ENCODE data around the gene SMOC2. TPM values are rescaled to one million over a fixed set of nuclear protein-coding genes. Genes with fewer than 3 reads are reported as not detected.

SMOC2 gene
- total RNA-seq, 6 experiments from 2014 or later: 0.42 to 3.5 (median 1.2) TPM

DNA sequence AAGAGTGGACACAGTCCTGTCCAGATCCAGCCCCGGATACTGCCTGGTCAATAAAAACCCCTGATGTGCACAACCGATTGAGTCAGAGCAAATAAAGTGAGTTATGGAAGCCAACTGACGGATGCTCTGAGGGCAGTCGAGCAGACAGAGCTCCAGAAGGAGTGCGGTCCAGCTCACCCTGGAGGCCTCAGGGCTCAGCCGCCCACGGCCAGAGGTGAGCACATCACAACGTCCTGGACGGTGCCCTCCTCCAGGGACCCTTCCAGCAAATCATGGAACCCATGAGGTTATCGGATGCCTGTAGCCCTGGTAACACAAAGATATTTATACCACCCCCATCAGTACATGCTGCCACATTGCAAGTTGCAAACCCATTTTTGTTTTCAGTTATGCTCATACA is 44.0 kb upstream of the SMOC2 start:
- whole genome bisulfite sequencing (ENCODE audit: insufficient coverage, low coverage, low lambda C conversion rate, missing lambda C conversion rate): no CpG with 5 or more reads among the region's 10 CpGs
- Histone ChIP-seq H3K27me3 (no peaks in the 10 kb centered on the region), H3K9me3 (no peaks in the 10 kb centered on the region), H3K36me3 (no peaks in the 10 kb centered on the region), H3K4me3 (no peak overlapping the region), H3K27ac (no peak overlapping the region), H3K4me1 (no peaks in the 10 kb centered on the region)
- DNase-seq: no peak
- no peak for ATAC-seq
- intact Hi-C loops (cut with DNase I): no loop called here
- TF ChIP-seq POLR2A (IDR thresholded peaks at IDR 0.05): no peak
- TF ChIP-seq, protein P1, sequence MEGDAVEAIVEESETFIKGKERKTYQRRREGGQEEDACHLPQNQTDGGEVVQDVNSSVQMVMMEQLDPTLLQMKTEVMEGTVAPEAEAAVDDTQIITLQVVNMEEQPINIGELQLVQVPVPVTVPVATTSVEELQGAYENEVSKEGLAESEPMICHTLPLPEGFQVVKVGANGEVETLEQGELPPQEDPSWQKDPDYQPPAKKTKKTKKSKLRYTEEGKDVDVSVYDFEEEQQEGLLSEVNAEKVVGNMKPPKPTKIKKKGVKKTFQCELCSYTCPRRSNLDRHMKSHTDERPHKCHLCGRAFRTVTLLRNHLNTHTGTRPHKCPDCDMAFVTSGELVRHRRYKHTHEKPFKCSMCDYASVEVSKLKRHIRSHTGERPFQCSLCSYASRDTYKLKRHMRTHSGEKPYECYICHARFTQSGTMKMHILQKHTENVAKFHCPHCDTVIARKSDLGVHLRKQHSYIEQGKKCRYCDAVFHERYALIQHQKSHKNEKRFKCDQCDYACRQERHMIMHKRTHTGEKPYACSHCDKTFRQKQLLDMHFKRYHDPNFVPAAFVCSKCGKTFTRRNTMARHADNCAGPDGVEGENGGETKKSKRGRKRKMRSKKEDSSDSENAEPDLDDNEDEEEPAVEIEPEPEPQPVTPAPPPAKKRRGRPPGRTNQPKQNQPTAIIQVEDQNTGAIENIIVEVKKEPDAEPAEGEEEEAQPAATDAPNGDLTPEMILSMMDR (IDR thresholded peaks at IDR 0.05): no peak

DNA sequence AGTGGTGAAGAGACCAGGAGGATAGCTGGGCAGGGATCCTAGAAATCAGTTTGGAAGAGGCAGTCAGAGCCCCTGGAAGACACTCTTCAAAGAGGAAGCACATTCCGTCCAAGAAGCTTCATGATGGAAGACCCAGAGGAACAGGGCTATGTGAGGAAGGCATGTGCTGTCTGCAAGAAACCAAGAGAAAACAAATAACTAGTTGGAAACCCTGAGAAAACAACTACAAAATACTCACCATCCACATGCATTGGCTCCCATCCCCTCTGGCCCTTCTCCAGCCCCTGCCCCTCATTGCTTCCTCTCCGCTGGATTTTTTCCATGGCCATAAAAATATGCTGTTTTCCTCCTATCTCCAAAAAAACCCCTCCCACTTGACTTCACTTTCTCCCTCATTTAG is 40.9 kb upstream of the SMOC2 start:
- DNase-seq (no peak), ATAC-seq (no peak)
- Histone ChIP-seq H3K27me3 (no peaks in the 10 kb centered on the region), H3K36me3 (no peaks in the 10 kb centered on the region), H3K27ac (no peak overlapping the region), H3K4me3 (no peak overlapping the region), H3K4me1 (no peaks in the 10 kb centered on the region), H3K9me3 (no peaks in the 10 kb centered on the region)
- TF ChIP-seq, protein P1 (IDR thresholded peaks at IDR 0.05): no peak
- no peak for TF ChIP-seq POLR2A (IDR thresholded peaks at IDR 0.05)
- intact Hi-C loops (cut with DNase I): no loop called here
- 61% methylated on average over 2 of the region's 2 CpGs for WGBS (ENCODE audit: insufficient coverage, low coverage, low lambda C conversion rate, missing lambda C conversion rate)

DNA sequence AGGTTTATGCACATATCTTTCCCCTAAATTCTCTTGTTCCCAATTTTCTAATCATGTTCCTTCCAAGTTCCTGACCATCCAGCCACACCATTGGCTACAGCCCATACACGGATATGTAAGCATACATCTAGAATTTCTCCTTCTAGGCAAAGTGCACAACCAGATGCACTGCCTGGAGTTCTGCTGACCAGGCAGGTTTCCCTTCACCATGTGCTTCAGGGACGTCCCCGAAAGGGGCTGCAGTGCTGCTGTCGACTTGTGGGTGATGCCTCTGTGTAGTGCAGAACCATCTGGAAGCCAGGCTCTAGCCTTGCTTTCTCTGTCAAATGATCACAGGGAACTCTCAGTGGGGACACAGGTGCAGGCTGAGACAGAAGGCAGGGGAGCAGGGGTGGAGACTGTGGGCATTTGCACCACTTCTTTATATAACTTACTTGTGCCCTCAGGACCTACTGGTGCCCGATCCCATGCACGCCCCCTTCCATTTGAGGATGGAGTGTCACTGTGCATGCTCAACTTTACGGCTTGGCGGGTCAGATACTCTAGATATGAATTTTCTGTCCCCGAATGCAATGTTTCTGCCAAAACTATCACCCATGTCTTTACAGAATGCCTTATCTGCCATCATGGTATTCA is 37.5 kb upstream of the SMOC2 start:
- no peak for ATAC-seq
- 78% methylated on average over 9 of the region's 9 CpGs for WGBS (ENCODE audit: insufficient coverage, low coverage, low lambda C conversion rate, missing lambda C conversion rate)
- TF ChIP-seq, protein P1 (IDR thresholded peaks at IDR 0.05): no peak
- no peak for TF ChIP-seq POLR2A (IDR thresholded peaks at IDR 0.05)
- Histone ChIP-seq H3K27me3 (no peaks in the 10 kb centered on the region), H3K9me3 (no peaks in the 10 kb centered on the region), H3K27ac (no peak overlapping the region), H3K4me1 (no peaks in the 10 kb centered on the region), H3K36me3 (no peaks in the 10 kb centered on the region), H3K4me3 (no peak overlapping the region)
- DNase-seq: peak in 1 of 3 donors; percentile 15
- intact Hi-C loops (cut with DNase I): no loop called here

DNA sequence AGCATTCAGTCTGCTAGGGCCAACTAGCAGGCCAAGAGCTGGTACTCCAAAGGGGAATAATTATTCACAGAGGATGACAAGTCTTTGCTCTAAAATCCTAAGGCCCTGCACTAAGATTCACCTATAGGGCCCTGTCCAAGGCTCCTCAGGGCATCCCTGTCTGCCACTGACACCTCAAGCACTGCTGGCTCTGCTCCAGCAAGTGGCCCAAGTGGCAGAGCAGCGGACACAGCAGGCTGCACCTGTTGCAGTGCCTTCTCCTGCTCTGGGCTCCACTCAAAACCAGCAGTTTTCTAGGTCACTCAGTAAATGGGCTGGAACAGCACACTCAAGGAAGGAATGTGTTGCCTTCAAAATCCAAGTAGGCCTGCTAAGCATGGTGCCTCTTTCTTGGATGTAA is 36.4 kb upstream of the SMOC2 start:
- WGBS (ENCODE audit: insufficient coverage, low coverage, low lambda C conversion rate, missing lambda C conversion rate): no CpG with 5 or more reads among the region's 1 CpG
- H3K27ac ChIP-seq: no peak overlapping the region
- no peaks in the 10 kb centered on the region for H3K36me3 ChIP-seq
- intact Hi-C loops (cut with DNase I): no loop called here
- no peaks in the 10 kb centered on the region for H3K4me1 ChIP-seq
- H3K27me3 ChIP-seq: no peaks in the 10 kb centered on the region
- H3K4me3 ChIP-seq: no peak overlapping the region
- no peaks in the 10 kb centered on the region for H3K9me3 ChIP-seq
- DNase-seq (no peak), ATAC-seq (no peak)
- TF ChIP-seq POLR2A (IDR thresholded peaks at IDR 0.05): no peak
- TF ChIP-seq, protein P1 (IDR thresholded peaks at IDR 0.05): no peak
